GM18873 (cell line): ENCODE measurements around the gene SORCS1.
A peak's percentile ranks its signal among the peaks of the same experiment; 100 is the strongest.

Source experiments
- ATAC-seq: cut with Tn5 transposase; IDR thresholded peaks from one replicate; pipeline ENCODE4 v1.9.1; 2021; ENCODE audit warnings: mild to moderate bottlenecking, moderate library complexity, moderate number of reproducible peaks; ENCODE audit not compliant: unreplicated experiment, low FRiP score

Gene SORCS1

DNA sequence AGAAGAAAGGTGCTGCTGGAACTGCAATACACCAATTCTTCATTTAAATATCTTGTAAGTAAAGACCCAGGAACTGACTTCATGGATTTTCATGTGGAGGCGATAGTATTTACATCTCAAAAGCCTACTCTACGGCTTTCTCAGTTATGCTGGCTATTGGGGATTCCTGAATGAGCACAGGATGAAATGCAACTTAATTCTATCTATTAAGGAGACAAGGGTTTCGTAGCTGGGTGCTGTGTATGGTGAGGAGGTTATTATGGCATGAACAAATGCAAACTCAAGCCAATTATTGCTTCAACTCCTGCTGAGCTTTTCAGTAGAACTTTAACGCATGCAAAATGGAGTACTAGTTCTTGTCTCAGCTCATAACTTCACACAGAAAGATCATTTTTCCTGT lies 251.2 kb downstream of the SORCS1 start:
- no peak for ATAC-seq

DNA sequence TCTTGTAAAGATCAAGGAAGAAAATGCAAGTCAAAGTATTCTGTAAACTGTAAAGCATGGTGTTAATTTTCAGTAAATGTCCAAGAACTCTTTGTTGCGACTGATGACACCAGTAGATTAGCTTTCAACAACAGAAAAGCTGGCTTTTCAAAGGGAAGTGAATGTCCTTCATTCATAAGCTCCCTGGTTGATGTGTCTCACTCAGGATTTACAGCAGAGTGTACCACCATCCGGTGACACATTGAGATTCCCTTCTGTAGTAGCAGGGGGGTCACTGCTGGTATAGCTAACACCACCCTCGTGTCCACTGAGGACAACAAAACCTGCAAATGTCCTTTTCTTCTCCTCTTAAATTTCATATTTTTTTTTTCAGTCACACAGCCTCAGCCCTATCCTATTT lies 253.4 kb downstream of the SORCS1 start:
- no peak for ATAC-seq

DNA sequence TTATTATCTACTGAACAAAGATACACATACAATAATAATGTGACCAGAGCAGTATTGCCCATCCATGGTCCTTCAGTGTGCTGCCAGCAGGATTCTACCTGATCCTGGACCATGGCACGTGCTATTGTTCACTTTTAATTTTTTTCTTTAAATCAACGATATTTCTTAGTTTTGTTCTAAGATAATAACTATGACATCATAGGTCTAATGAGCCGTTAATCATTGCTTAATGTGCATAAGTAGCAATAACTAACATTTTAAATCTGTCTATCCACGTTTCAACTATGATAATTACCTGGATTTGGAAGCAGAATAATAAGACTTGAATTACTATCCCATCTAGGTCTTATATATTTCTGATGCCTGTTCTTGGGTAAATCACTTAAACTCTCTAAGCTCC lies 253.8 kb downstream of the SORCS1 start:
- ATAC-seq: no peak

DNA sequence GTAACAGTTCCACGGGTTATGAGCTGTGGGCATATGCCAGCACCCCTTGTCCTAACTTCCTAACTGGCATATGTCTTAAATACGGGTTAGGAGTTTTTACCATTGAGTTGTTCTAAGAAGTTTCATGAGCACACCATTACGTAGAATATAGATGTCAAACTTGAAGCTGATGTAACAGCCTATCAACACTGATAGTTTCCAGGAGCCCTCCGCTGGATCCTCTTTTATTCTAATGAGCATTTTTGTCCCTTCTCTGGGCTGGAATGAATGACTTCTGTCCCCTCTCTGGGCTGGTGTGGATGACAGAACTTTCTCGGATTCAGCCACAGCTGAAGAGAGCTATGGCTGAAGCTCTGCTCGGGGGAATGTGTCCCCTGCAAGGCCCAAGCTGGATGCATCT lies 256.3 kb downstream of the SORCS1 start:
- no peak for ATAC-seq

DNA sequence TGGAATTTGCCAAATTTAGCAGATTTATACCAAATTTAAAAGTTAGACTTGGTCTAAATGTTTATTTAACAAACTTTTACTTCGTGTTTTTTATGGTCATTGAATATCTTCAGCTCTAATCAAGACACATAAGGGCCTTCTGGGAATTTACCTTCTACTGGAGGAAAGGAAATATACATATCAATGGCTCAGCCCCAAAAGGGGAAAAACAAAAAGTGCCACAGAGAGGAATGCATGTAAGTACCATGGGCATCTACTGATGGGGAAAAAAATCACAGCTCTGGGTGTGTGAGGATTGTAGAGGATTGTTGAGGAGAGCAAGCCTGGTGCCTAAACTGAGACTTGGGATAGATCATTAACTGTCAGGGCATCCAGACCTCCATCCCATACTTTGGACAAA lies 260.3 kb downstream of the SORCS1 start:
- ATAC-seq: no peak

DNA sequence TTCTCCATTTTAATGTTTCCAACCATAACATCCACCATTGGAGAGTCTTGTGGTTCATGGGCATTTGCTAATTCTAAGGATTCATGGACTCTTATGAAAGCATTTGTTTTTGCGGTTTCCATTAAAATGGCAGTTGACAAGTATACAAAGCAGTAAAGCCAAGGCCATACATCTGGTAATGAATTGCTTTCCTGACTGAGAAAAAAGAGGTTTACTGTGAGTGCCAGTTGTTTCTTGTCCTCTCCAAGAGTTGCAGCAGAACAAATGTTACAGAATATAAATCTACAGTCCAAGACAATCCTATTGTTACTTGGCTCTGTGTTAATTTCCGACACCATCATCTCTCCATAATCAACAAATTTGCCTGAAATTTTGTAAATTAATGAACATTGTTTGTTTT lies 261.3 kb downstream of the SORCS1 start:
- no peak for ATAC-seq

DNA sequence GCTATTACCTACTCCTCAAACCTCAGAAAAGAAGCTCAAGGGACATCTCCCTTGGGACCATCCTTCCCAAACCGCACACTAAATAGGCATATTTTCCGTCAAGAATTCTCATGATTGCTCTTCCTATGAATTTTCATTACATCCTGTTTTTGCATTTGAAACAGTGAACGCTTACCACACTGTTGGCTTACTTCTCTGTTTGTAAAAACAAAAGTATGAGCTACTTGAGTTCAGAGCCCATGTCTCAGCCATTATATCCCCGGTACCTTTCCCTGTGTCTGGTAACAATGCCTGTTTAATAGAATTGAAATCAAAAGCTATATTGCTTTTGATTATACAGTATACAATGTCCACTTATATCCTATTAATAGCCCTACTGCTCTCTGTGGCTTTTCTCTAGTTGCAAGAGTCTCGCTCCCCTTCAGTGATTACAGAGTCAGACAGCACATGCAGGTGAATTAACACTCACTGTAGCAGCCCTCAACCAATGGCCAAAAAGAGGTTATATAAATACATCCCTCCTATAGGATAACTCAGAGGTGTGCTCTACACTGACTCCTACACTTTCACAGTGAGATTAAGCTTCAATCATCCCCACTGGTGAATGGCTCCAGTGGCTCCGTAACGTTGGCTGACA lies 264.4 kb downstream of the SORCS1 start:
- no peak for ATAC-seq

DNA sequence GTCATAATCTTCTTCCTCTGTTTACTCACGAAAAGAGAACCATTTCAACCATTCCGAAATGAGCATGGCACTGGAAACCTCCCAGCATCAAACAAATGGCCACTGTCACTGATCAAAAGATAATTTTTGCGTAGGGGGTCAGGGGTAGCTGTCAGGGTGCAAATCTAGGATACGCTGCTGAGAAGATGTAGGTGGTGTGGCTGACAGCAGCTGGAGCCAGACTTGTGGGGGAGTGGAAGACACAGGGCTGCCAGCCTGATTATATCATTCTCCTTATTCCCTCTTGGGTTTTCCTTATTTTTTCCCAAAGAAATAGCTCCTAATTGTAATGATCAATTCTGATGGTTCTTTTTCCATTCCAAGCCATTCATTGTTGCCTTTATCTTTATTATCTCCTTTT lies 266.1 kb downstream of the SORCS1 start:
- no peak for ATAC-seq

DNA sequence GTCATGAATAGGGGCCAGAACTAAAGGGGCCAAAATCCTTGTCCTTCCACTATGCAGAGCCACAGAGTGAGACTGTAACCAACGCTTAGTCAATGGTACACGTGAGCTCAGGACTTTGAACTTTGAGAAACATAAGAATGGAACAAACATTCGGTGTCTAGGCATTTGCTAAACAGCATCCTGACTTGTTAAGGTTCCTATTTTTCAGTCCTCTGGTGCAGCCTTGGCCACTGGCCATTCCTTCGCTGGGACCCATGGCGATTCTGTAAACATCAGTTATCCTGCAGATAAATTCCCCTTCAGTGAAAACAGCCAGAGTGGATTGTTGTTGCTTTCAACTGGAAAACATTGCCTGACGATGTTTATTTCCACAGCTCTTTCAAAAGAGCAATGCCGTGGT lies 266.8 kb downstream of the SORCS1 start:
- no peak for ATAC-seq

DNA sequence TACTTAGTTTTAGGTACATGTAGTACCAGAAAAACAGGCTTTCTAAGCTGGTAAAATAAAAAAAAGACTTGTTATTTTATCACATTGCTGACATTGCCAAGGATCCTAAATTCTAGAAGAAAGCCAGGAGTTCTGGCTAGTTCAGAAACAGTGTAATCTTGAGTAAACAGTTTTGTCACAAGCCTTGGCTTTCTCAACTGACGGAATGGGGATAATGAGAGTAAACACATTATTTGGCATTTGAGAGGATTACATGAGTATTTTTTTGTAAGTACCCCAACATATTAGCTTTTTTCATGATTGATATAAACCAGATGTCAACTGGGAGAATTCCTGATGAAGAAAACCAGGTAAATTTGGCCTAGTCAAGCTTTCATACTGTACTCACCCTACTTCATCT lies 269.8 kb downstream of the SORCS1 start:
- ATAC-seq: no peak

DNA sequence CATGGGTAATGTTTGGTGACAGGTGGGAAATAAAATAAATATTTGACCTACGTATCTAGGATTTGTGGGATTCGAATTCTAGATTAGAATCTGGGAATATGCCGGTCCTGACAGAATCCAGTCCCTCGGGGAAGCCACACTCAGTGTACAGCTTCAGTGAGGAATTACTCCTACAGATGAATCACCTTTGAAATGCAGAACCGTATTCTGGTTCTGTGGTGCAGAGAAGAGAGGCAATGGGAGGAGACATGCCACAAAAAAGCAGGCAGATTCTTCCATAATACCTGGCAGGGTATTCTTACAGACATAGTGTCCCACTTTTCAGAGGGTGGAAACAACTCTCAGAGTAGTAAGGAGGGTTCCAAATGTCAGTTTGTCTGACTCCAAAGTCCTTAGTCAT lies 286.9 kb downstream of the SORCS1 start:
- no peak for ATAC-seq

DNA sequence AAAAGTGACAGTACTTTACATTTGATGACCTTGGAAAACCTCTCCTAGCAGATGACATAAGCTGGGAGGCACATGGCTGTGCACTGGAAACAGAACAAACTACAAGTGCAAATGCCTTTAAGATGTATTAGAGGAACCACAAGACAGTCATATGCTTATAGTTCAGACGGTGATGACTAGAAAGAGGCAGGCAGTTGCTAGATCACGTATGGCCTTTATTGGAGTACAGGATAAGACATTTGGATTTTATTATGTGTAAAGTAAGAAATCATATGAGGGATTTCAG lies 290.0 kb downstream of the SORCS1 start:
- no peak for ATAC-seq

DNA sequence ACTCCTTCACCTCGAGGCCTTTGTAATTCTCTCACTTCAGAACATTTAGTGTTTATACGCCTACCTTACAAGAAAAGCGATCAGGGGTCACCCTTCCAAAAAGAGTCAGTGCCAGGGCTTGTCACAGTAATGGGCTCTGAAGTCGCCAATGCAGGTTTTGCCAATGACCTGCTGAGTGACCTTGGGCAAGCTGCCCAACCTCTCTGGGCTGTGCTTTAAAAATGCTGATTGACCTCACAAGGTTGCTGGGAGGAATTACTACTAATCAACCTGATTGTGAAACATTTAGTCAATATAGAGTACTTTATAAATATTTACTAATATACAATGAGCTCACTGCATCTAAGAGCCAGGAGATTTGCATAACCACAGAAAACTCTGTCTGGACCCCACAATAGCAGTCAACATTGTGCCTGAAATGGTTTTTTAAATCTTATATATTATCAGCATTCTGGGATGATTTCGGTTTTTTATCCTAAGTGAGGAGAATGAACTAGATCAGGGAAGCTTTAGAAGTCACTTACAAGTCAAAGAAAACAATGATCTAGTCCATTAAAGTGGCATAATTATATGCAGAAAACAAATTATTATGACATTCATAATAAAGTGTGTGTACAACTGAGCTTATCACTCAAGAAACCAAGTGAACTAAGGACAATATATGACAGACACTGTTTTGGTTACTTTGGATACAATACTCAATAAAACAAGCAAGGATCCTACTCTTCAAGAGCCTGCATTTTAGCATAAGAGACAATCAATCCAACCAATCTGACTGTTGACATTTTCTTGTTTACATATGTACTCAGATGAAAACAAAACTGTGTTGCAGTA lies 290.5 kb downstream of the SORCS1 start:
- no peak for ATAC-seq

DNA sequence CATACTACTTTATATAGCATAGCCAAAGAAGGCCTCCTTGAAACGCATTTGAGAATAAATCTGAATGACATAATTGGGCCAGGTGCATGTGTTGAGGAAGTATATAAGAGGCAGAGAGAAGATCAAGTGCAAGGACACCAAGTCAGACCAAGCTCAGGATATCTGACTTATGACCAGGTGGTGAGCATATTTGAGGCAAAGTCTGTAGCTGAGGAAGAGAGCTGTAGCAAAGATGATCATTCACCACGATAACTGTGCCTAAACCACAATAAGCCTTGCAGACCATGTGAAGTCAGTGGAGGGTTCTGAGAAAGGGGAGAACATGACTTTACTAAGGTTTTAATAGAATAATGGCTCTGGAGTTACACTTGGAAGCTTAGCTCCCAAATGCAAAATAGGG lies 292.3 kb downstream of the SORCS1 start:
- ATAC-seq: peak; percentile 38

DNA sequence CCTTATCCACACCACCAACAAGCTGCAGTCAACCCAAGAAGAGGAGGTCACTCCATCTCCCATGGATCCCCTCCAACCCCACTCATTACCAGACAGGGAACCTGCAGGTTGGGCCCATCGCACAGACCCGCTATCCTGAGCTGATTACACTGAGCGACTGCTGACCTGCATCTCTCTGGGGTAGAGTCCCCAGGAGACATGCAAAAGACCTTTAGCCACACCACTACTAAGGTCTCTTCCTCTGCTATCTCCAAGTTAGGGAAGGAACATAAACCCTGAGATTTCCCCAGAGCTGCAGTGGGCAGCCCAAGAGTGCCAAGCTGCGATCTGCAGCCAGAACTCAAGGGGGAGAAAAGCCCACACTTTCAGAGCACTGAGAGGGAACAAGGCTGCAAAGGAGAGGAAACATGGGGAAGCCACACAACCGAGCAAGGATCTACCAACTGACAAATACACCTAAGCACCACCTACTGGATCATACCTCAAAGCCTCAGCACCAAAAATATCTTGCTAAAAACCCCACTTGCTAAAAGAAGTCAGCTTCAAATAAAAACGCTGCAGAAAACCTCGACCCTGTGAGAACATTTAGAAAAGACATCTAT lies 298.2 kb downstream of the SORCS1 start:
- ATAC-seq: no peak

DNA sequence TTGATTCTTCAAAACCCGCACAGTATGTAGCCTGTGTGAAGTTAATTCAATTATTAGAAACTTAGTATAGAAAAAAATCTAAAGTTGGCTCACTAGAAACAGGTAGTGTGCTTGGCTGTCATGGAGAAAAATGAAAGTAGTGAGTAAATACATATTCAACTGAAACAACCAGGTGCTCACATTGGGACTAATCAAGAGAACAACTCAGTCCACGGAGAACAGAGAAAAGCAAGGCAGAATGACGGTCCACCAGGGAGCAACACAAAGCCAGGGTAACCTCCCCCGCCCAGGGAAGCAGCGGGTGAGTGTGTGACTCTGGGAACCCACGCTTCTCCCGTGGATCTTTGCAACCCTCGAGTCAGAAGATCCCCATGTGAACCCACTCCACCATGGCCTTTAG lies 300.5 kb downstream of the SORCS1 start:
- ATAC-seq: no peak

DNA sequence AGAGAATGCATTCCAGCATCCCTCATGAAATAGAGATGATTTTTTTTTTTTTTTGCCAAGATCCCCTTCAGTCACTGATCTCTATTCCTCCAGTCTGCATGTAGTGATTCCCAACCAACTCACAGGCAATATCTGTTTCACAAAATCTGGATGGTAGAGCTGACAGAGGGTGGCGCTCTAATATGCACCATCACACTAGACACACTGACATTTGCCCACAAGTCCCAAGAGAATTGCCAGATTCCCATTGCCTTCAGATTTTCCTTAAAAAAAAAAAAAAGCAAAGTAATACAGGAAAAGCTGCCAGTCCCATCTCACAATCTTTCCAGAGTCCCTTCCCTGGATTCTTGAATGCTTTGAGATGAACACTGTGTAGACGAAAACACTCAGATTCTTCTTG lies 301.0 kb downstream of the SORCS1 start:
- no peak for ATAC-seq

DNA sequence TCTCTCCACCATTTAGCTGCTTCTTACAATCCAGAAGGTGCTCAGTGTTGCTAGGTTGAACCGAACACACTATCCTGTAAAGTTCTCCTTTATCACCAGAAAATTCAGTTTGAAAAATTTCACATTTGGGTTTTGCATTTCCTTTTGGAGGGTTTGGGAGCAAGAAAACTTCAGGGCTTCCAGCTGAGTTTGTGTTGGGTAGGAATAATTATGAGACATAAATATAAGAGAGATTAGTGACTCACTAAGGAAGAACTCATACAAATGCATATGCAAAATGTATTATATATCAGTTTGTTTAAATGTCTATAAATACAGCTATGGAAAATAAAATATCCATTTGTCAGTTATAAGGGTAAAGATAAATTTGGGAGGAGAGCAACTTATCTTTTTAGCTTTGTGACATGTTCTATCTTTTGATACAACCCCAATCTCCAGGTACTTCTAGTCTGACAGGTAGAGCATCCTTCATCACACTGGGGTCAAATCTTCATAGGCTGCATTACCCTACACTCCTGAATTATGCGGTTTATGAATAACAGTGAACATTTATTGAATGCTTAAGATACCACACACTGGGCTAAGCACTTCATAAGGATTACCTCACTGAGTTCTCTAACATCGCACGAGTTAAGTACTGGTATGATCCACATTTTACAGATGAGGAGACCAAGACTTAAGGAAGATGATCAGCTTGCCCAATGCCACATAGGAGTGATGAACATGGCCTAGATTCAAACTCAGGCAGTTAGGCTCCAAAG lies 304.4 kb downstream of the SORCS1 start:
- ATAC-seq: no peak

DNA sequence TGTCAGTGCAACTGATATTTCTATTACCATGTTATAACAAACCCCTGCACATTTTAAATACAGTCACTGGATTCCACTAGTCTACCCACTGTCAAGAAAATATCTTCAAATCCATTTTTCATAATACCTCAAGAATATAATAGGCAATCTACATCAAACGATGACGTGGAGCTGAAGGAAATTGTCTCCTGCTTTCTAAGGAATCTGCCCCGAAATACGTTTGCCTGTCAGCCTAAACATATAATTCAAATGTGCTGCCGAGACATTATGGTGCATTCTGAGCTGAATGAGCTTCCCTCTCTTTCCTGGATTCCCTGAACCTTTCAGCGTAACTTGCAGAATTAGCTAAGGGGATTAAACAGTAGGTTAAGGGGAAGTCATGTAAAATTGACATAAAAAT lies 306.8 kb downstream of the SORCS1 start:
- ATAC-seq: no peak

DNA sequence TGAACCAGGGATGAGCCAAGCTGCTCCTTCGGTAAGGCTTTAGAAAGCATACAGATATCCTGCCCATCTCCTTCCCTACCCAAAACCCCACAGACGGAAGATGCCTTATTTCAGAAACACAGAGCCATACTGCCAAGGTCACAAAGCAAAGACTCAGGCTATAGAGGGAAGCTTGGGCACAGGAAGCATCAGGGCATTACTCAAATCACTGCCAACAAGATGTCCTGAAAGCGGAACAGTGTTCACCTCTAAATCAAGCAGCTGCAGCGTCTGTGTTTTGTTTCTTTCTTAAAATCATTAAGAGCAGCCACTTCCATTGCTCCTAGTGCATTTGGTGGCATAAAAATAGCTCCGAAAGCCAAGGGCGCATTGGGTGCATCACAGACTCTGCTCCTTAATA lies 307.3 kb downstream of the SORCS1 start:
- no peak for ATAC-seq

DNA sequence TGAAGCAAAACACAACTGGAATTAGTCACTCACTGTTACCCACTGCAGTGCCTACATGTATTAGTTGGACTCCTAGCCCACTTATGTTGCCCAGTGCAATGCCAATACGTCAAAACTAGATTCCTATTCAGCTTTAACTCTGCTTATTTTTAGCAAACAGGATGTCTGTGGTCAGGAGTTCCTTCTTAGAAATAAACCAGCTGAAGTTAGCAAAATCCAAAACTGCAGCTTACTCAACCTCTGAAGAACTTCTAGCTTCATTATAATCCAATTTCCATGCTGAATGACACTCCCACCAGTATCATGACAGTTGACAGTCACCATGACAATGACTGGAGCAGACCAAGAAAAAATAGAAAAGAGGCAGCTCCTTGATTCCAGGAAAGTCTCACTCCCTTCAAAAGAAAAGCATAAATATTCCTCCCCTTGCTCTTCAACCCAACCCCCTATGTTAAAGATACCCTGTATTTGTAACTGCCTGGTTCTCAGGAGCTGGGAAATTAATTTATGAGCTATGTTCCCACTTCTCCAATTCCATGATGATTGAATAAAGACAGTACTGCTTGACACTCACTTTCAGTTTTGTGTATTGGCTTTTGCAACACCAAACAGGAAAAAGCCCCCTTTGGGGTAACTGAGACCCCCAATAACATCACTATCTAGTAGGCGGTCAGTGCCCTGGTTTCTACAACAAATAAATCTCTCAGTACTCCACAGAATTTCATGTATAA lies 327.4 kb downstream of the SORCS1 start:
- peak; percentile 99 for ATAC-seq
